ENCODE measurements around the gene KITLG.
"Not testable (repeated sequence)": the region's sequence is repeated elsewhere in the genome, so short reads cannot be mapped to it uniquely, and the experiment has no call there.

The KITLG gene

DNA sequence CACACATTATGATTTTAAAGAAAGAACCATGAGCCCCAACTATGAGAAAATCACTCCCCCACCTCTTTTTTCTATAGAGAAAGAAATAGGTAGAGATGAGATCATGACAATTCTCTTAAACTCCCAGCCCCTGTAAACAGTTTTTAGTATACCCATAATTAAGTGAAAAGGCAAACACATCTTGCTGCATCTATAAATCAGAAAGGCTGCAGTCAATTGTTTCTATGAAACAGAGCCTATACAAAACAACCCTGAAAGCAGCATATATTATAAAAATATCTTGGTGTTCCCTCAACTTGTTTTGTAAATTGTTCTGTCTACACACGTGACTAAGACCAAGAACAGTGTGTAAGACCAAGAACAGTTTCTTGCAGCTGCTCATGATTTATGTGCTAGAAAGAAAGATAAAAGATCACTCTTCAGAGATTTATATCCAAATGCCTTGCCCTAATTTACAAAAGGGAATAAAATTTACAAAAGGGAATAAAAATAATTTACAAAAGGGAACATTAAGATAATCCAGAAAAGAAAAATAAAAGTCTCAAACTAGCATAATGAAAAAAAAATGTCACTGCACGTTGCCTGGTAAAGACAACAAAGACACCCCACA lies 4.8 kb downstream of the KITLG start:
- no peak for DNase-seq

DNA sequence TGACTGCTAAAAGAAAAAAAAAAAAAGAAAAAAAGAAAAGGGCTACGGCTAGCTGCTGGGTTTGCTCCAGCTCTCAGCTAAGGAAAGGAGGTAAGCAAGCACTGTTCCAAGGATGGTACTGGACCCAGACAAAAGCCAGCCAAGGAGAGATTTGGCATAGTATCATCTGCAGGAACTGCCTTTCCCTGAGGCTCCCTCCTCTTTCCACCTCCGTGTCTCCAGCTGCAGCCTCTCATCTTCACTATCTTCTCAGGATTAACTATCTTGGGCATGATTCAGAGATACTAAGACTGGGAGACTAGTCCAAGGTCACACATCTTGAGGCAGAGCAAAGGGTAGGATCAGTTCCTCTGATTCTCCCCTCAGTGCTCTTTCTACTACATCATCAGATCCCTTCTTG lies 6.0 kb downstream of the KITLG start:
- DNase-seq: no peak

DNA sequence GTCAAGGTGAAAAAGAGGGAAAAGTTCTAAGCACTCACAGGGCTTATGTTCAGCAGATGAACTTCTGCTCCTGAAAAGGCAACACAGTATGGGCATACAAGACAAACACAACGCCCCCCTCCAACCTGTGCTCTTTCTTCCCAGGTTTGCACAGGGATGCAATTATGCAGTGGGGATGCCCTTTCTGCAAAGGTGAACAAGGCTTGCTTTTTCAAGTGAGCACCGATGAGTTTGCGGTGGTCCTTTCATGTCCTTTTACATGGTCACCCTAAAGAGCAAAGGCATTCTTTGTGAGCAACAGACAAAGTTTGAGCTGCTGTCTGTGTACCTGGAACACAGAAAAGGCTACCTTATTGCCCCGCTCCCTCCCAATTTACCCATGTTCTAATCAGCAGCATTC lies 6.7 kb downstream of the KITLG start:
- DNase-seq: no peak

DNA sequence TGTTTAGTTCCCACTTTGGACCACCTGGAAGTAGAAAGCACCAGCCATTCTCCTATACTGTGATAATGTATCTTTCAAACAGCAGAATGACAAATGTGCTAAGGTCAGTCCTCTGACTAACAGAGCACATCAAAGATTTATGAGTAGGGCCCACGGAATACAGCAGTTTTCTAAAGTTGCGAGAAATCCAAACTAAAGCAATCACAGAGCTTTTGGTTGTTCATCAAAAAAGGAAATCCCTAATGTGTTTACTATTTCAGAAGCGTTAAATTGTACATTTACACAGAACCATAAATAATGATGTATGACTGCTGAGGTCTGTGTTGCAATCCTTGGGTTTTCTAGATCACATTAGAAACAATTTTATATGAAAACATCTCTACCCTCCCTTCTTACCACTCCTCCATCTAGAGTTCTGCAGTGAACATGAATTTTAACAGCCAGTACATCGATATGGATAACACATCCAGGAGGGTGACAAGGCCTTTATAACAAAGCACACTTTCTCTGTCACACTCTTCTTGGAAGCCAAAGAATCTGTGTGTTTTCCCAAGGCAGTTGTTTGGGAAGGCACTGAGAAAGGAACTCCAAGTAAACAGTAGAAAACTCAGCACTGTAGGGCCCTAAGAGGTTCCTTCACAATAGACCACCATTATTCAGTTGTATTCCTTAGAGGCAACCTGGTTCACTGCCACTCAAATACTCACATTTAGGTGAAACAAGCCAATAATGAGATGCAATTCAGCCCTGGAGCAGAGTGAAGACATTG lies 7.3 kb downstream of the KITLG start:
- no peak for DNase-seq

DNA sequence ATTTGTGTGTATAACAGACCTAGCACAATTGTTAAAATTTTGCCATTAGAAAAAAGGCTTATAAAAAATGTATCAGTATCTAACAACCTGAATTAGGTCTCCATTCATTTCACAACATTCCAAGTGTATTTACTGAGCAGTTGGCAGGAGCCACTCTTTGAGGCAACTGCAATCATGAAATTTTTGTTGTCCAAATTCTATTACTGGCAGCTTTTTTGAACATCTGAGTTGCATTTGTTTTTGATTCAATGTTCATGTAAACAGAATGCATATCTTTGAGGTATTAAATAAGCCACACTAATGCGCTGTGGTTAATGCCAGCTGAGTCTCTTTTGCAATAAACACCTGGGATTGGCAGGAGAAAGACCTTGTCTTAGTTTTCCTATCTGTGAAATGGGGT lies 8.7 kb downstream of the KITLG start:
- no peak for DNase-seq

DNA sequence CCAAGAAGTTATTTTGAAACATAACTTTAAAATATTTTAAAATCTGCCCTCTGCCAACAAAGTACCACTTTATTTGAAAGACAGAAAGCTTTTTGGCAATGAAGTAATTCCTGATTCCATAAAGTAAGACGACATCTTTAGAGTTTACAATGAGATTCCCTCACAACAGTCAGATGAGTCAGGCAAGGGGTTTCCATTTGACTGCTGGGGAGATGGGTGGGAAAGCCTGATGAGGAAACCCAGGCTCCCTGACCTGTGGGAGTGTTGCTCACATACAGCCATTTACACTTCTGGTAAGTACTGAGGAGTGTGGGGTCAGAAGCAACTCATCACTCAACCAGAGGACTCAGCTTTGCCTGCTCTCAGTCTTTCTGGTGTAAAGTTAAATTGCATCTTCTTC lies 10.2 kb downstream of the KITLG start:
- no peak for DNase-seq

DNA sequence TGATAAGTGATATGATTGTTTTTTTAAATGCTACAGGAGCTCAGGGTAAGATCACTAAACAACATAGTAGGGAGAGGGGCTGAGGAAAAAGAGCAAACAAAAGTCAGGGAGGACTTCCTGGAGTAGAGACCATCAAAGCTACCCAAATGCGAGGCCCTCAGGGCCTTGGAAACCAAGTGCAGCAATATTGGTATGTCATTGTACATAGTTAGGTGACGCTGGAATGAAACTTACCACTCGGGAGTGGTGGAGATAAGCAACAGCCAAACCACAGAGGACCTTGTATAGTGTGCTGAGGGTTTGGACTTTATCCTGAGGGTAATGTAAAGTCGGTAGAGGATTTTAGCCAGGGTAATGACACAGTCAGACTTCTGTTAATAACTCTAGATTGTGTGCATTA lies 13.8 kb downstream of the KITLG start:
- no peak for DNase-seq

DNA sequence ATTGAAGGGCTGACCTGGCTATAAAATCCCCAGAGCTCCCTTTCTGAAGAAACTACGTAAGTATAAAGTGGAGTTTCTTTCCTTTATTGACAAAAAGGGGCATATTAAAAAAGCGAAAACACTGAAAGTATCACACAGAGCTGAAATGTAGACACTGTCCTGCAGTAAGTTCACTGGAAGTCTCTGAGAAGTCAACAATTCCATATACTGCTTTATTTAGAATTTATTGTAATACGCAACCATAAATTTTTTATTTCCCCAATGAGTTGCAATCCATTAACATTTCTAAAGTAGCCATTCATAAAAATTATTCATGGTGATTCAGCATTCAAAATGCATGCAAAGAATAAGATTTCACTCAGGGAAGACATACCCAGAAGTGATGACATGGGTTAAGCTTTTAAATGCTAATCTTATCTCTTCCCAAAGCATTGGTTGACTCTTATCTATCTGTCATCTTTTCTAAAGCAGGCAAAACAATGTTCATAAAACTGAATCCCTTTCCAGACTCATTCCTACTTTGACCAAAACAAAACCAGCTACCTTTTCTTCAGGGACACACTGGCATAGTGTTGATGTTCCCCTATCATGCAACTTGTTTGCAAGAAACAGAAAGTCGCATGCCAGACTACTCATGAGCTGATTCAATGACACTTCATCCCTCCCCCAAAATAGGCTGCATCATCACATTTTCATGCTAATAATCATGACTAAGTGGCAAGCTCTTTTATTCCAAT lies 17.3 kb downstream of the KITLG start:
- no peak for DNase-seq

DNA sequence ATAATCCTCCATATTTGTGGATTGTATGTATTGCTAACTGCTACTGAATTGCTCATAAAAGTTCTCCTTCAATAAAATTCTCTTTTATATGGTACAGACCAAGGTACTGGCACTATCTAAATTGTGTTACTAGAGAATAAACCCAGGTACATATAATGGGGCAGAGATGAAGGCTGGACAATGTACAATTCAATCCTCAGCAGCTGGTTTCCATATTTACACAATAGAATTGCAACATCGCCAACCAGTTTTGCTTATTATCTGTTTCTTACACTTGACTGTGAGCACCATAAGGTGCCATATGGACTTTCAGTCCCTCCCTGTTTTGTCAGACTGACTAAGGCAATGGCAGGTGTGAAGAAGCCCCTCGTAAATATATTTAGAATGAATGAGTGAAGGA lies 18.1 kb downstream of the KITLG start:
- no peak for DNase-seq

DNA sequence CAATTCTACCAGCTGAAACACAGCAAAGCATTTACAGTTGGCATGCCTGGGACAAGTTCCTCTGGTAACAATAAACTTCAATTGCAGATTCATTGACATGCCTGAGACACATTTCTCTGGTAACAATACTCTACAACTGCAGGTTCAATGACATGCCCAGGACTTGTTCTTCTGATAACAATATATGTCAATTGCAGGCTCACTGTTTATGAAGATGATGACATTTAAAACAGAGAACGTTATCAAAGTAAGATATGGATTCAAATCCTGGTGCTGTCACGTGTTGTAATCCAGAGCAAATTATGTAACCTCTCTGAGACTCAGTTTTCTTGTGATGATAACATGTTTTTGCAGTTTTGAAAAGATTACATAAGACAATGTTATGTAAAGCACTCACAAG lies 20.5 kb downstream of the KITLG start:
- DNase-seq: no peak

DNA sequence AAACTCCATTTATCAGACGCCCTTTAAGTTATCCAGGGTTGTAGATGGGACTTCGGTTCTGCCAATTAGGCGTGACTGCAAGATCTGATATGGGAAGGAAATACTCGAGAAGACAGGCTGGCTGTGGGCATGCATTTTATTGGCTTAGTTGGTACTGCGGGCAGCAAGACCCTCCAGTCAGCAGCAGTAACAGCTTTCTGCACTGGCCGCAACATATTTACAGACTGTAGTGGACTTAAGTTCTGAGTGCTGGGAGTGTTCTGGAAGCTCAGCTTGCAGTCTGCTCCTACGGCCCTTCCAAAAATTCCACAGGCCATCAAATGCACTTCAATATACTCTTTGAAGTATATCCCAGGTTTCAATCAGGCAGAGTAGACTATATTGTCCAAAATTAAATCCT lies 21.1 kb downstream of the KITLG start:
- DNase-seq: no peak

DNA sequence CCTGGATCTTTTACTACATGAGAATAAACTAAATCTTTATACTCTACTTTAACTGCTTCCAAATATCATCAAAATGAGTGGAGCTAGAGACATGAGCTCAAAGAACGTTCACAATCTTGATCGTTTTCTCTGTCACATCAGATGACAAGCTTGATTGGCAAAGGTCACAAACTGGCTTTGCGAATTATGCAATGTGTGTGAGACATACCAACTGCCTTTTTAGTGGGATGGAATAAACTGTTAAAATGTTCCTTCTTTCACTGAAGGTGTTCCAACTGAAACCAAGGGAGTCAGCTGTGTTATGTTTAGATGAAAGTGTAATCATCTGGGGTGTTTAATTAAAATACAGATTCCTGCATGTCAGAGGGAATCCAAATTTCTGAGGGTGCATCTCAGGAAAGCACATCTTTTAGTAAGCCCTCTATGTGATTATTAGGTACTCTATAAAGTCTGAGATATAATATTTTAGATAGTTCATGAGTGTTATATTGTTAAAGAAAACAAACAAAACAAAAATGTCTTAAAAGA lies 21.9 kb downstream of the KITLG start:
- DNase-seq: no peak

DNA sequence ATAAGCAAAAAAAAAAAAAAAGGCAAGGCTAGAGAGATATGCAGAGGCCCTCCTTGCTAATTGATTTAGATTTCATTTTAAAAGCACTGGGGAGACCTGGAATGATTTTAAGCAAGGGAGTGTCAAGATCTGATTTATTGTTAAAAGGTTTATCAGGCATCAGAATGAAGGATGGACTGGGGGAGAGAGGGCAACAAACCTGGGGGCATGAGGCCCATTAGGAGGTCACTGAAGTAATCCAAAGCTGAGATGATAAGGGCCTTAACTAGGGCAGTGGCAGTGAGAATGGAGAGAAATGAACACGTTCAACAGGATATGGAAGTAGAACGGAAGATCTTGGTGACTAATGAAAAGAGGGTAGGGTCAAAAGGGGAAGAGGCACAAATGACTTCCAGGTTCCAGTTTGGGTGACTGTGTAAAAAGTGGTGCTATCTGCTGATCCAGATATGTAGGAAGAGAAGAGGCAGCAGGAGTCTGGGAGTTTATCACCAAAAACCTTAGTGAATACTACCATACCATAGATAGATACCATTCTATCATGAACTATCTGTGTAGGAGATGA lies 24.0 kb downstream of the KITLG start:
- DNase-seq: no peak

DNA sequence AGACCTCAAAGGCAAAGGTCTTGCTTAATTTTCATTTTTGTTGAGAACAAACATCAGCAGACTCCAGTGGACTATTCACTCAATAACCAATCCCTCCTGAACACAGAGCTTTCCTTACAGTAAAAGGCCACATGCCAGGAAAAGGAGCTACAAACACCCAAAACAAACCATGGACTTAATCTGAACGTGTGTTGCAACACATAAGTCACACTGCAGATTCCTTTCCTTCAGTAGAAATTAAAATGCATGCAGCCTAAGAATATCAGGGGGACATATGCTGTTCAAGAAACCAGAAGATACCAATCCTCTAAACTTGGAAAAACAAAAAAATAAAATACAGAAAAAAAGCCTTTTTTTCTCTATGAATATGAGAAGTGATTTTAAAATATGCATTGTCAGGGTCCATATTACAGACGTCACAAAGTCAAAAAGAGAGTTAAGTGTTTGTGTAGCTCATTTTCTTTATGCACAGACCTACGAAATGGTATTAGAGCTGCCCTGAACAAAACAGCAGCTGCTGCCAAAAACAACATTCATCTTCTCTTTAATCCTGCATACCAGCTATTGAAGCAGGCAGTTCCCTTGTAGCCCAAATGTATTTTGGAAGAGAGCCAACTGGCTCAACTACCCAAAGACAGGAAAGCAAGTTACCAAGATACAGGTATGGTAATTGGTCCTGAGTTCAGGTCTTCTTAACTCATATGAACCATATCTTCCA lies 26.2 kb downstream of the KITLG start:
- no peak for DNase-seq

DNA sequence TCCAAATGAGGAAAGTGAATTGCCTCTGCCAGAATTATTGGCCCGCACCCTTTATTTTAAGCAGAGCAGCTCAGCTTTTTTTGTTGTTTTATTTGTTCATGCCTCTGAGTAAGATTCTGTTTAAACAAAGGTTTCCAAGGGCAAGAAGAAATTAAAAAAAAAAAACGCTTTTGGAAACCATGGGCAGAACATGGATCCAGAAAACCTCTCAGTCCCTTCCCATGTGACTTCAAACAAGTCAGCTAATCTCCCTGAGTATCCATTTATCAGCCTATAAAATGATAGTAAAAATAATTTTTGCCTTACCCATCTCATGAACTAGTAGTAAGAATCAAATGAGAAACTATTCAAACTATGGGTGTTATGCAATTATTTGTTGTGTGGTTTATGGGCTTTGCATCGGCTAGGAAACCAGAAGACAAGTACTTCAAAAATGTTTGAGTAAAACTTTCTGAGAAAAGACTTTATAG lies 27.6 kb downstream of the KITLG start:
- no peak for DNase-seq

DNA sequence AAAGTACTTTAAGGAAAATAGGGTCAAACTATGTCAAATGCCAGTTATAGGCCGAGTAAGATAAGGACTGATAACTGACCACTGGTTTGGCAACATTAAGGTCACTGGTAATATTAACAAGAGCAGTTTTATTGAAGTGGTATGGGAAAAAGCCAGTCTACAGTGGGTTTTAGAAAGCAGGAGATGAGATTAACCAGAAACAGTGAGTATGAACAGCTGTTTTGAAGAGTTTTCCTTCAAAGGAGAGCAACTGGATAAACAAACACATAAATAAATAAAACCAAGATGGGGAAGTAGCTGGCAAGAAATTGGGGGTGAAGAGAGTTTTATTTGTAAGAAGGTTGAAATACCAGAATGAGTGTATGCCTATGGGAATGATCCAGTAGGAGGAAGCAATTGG lies 30.3 kb downstream of the KITLG start:
- no peak for DNase-seq

DNA sequence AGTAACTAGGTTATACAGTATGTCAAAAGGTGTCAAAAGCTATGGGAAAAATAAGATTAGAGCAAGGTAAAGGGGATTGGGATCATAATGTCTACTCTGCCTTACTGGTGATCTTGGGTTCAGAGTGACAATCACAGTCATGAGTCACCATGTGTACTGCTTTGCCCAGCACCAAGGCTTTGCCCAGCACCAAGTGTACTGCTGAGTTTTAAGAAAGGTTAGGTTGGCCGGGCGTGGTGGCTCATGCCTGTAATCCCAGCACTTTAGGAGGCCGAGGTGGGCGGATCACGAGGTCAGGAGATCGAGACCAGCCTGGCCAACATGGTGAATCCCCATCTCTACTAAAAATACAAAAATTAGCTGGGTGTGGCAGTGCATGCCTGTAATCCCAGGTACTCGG lies 32.3 kb downstream of the KITLG start:
- DNase-seq: not testable (repeated sequence)

DNA sequence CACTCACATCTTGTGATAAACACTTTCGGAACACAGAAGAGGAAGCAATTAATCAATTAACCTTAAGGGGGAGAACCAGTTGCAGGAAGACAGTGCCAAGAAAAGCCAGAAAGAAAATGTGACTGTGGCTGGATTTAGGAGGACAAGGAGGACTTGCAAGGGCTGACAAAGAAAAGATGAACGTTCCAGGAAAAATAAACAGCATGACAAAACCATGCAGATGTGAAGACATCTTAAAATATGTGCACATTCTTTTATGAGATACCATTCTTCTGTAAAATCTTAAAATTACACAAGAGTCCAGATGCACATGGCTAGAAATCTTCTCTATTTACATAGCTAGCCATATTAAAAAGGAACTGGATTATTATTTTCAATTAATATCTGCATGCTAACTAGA lies 33.4 kb downstream of the KITLG start:
- no peak for DNase-seq

DNA sequence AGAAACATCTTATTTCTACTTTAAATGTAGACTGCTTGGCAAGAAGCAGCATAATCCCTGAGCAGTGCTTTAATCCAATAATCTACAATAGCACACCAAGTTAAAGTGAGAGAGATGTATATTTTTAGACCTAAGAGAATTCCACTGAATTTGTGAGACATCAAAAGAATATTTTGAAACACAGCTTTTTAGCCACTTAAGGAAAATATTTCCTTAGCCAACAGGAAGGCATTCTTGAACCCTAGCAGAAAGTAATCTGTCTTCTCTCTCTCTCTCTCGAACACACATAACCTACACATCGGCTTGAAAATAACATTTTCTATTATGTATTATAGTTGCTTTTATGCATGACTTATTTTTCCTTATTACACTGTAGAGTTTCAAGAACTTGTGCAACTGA lies 34.0 kb downstream of the KITLG start:
- DNase-seq: no peak

DNA sequence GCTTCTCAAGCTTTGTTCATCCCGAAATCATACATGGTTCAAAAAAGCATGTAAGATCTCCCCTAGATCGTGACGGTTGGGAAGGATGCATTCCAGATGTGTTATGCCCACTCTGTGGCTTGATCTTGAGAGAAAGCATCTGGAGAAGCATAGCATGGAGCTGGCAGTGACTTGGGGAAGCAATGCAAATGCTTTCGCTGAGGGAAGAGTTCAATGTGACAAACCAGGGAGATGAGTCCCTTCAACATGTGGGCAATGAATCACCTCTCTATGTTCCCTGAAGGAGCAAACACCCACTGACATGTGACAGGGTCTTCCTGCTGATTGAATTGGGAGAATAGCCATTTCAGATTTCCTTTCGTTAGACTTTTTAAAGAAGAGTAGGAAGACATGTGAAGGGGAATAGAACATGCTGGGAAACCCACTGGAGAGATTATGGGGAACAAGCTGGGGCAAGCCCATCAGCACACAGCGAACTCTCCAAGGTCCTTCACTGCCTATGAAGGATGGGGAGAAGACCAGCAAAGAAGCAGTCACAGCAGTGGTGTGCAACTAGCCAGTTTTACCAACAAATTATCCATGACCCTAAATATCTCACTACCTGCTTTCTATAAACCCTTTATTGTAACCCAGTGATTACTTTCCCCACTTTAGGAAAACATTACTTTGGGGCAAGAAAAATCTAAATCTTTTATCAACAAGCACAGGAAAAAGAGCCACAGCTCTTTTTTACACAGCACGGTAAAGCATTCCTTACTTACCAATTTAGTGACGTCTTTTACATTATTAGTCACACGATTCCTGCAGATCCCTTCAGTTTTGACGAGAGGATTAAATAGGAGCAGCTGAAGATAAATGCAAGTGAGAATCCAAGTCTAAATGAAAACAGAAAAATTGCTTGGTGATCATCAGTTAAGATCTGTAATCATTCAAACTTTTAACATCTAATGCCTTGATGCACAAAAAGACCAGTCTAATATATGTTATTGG lies 35.0 kb downstream of the KITLG start:
- DNase-seq: no peak

DNA sequence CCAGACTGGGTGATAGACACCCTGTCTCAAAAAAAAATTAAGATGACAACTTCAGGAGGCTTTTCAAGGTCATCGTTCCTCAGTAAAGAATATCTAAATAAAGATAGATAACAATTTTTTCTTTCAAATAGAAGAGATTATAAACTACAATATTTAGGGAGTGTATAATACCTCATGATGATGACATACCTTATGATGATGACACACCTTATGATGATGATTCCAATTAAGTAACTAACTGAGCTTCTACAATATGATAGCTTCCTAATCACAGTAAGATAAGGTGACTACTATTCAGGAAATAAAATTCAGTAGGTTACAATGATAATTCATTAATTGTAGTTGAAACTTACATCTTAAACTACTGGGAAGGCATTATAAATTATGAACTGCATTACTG lies 40.4 kb downstream of the KITLG start:
- DNase-seq: no peak

DNA sequence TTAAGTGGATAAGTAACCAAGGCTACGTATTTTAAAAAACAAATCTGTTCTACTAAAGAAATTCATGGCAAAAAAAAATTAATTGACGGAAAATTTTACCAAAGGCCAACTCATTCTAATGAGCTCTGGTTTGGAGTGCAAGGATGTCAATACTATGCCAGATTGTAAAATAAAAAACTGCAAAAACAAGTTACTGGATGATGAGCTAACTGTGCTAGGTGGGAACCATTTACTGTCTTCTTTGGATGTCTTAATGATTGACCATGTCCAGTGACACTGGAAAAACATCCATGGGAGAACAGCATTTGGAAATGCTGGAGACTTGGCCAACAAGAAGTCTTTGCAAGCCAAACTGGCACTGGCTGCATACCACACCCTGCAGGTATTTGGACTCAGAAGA lies 41.6 kb downstream of the KITLG start:
- DNase-seq: no peak

Measured in CD4-positive, alpha-beta T cell treated with Interleukin-6 for 4 hours (primary cell).